Endothelial cell of umbilical vein (primary cell): ENCODE measurements around the gene CASP7. TPM values are rescaled to one million over a fixed set of nuclear protein-coding genes. Genes with fewer than 3 reads are reported as not detected.

Experiments
- BruUV-seq: library from RNA; stranded (reverse); fragments of 400-500 nt; replicated peaks from 2 replicates; lab custom pipeline; 2021; lab: Mats Ljungman, UMichigan
- CTCF ChIA-PET: fragments of 300-600, 350-600 bp; sonication (Branson Sonifier 250); formaldehyde crosslinking; loops from one replicate; lab custom pipeline; 2021; ENCODE audit warnings: antibody characterized with exemption, inconsistent platforms; lab: Charles Lee
- POLR2A ChIA-PET: fragments of 300-600, 350-600 bp; sonication (Branson Sonifier 250); formaldehyde crosslinking; loops from one replicate; lab custom pipeline; 2021; ENCODE audit warnings: antibody characterized with exemption, inconsistent platforms; lab: Charles Lee
- DNase-seq: peaks from one replicate; pipeline ENCODE4 v3.0.0-alpha.2; 2011; ENCODE audit warnings: low read depth, low spot score
- FAIRE-seq: peaks from 2 replicates; lab custom pipeline; 2011; peaks lifted over from hg19 to GRCh38; lab: Jason Lieb, UNC
- H2AFZ ChIP-seq: 2 replicates; pipeline ENCODE4 v1.6.0; 2012; ENCODE audit warnings: low read depth, low read length, control low read depth, inconsistent platforms
- H3K27ac ChIP-seq: 2 replicates; pipeline ENCODE4 v1.5.1; 2011; ENCODE audit warnings: low read depth, mild to moderate bottlenecking, control low read depth, low read length, moderate library complexity; ENCODE audit not compliant: insufficient read depth
- H3K27me3 ChIP-seq, 2 experiments: 2 replicates each; pipeline versions ENCODE4 v1.6.0 to v1.6.1; 2011; ENCODE audit warnings: low read length in 2 of 2, mixed read lengths in 1 of 2; ENCODE audit not compliant: control insufficient read depth in 2 of 2, insufficient read depth in 2 of 2
- H3K36me3 ChIP-seq, 2 experiments: 2 replicates in 1 of 2; 3 replicates in 1 of 2; pipeline ENCODE4 v1.5.1; 2011; ENCODE audit warnings: low read length in 2 of 2, mild to moderate bottlenecking in 1 of 2, moderate library complexity in 1 of 2; ENCODE audit not compliant: control insufficient read depth in 2 of 2, insufficient read depth in 2 of 2; ENCODE audit errors: extremely low read depth in 1 of 2
- H3K4me1 ChIP-seq: 3 replicates; pipeline ENCODE4 v1.5.1; 2011; ENCODE audit warnings: mild to moderate bottlenecking, low read length; ENCODE audit not compliant: control insufficient read depth, insufficient read depth; ENCODE audit errors: extremely low read depth
- H3K4me2 ChIP-seq: 2 replicates; pipeline ENCODE4 v1.6.1; 2011; ENCODE audit warnings: low read length, control low read depth, mixed read lengths; ENCODE audit not compliant: insufficient read depth
- H3K4me3 ChIP-seq, 3 experiments: fragments of 200-600 bp in 1 of 3; sonication (generic), shearing (Covaris generic) in 1 of 3; replicated peaks in 1 of 3; 2 replicates each; pipeline ENCODE4 v1.5.1; 2011 to 2016; ENCODE audit warnings: control low read depth in 3 of 3, low read length in 3 of 3, mild to moderate bottlenecking in 2 of 3, inconsistent platforms in 1 of 3, low read depth in 1 of 3, moderate library complexity in 1 of 3; ENCODE audit not compliant: insufficient read depth in 1 of 3
- H3K79me2 ChIP-seq: 2 replicates; pipeline ENCODE4 v1.6.0; 2012; ENCODE audit warnings: low read length, inconsistent platforms; ENCODE audit not compliant: control insufficient read depth, insufficient read depth
- H3K9ac ChIP-seq: replicated peaks from 2 replicates; pipeline ENCODE3; 2011; ENCODE audit warnings: low read length, control low read depth; ENCODE audit not compliant: insufficient read depth; ENCODE audit errors: extremely low read depth
- H3K9me1 ChIP-seq: replicated peaks from 3 replicates; pipeline ENCODE4 v1.6.0; 2011; ENCODE audit warnings: mild to moderate bottlenecking, low read length; ENCODE audit not compliant: control insufficient read depth, insufficient read depth; ENCODE audit errors: extremely low read depth
- H3K9me3 ChIP-seq: replicated peaks from 2 replicates; pipeline ENCODE4 v1.5.1; 2012; ENCODE audit warnings: low read length, inconsistent platforms; ENCODE audit not compliant: control insufficient read depth, insufficient read depth
- H4K20me1 ChIP-seq: replicated peaks from 2 replicates; pipeline ENCODE3; 2011; ENCODE audit warnings: mild to moderate bottlenecking, low read length; ENCODE audit not compliant: control insufficient read depth, insufficient read depth; ENCODE audit errors: extremely low read depth
- EZH2 ChIP-seq: IDR thresholded peaks from 2 replicates; pipeline ENCODE4 v1.6.1; 2012; ENCODE audit warnings: borderline replicate concordance, low read depth, mild to moderate bottlenecking, moderate library complexity, low read length, inconsistent platforms; ENCODE audit not compliant: severe bottlenecking
- FOS ChIP-seq: IDR thresholded peaks from 2 replicates; pipeline ENCODE4 v1.6.1; 2011; ENCODE audit warnings: mild to moderate bottlenecking, low read length, moderate library complexity, borderline replicate concordance; ENCODE audit not compliant: insufficient read depth
- GATA2 ChIP-seq: IDR thresholded peaks from 2 replicates; pipeline ENCODE4 v1.7.0; 2011; ENCODE audit warnings: low read depth, mild to moderate bottlenecking, moderate library complexity, mixed read lengths, low read length; ENCODE audit not compliant: insufficient read length, insufficient read depth
- JUN ChIP-seq: IDR thresholded peaks from 2 replicates; pipeline ENCODE4 v1.6.1; 2011; ENCODE audit warnings: borderline replicate concordance, low read depth; ENCODE audit not compliant: insufficient read length, insufficient read depth
- MYC ChIP-seq: IDR thresholded peaks from one replicate; pipeline ENCODE4 v1.6.1; 2011; ENCODE audit warnings: mild to moderate bottlenecking, low read depth, low read length
- POLR2A ChIP-seq: IDR thresholded peaks from 2 replicates; pipeline ENCODE4 v1.6.1; 2012; ENCODE audit warnings: low read depth, mild to moderate bottlenecking, control low read depth, low read length
- POLR2AphosphoS5 ChIP-seq: IDR thresholded peaks from 2 replicates; pipeline ENCODE4 v1.6.1; 2012; ENCODE audit warnings: low read depth, mild to moderate bottlenecking, control low read depth, low read length, moderate library complexity; ENCODE audit not compliant: insufficient read depth
- dilution Hi-C: fragments of 300-500 bp; cut with MboI; formaldehyde crosslinking; loops from one replicate; pipeline ENCODE4 v1.15.0; 2019; ENCODE audit warnings: low sequenced_read_pairs; ENCODE audit not compliant: extremely low pct_ligation_motif_present
- intact Hi-C: fragments of 100-400 bp; cut with micrococcal nuclease; formaldehyde crosslinking; loops from one replicate; pipeline ENCODE4 v1.10.0; 2022
- polyA plus RNA-seq, 4 experiments: library from polyadenylated mRNA; depleted of rRNA in 3 of 4; stranded (reverse) in 3 of 4; unstranded in 1 of 4; fragments of >200 nt; gene quantifications; 2 replicates each; pipeline versions ENCODE4 v1.2.1 to v1.2.3, GENCODE V29; 2011 to 2012; ENCODE audit warnings: missing spikeins in 1 of 4
- total RNA-seq: library from RNA; stranded (reverse); gene quantifications from 2 replicates; pipeline ENCODE4 v1.2.3, GENCODE V29; 2021
- TF ChIP-seq, protein P1 (sequence below), 2 donors: IDR thresholded peaks; 1 replicate in 1 of 2; 2 replicates in 1 of 2; pipeline ENCODE4 v1.5.1; 2011; ENCODE audit warnings: low read length in 2 of 2, mild to moderate bottlenecking in 2 of 2, moderate library complexity in 2 of 2, control low read depth in 1 of 2, inconsistent platforms in 1 of 2, low read depth in 1 of 2; ENCODE audit not compliant: insufficient read depth in 1 of 2; ENCODE audit errors: extremely low read depth in 1 of 2
- TF ChIP-seq, protein P2 (sequence below): IDR thresholded peaks from 2 replicates; pipeline ENCODE4 v1.6.1; 2011; ENCODE audit not compliant: insufficient read depth, insufficient read length

Gene CASP7
- total and polyA plus RNA-seq, 2 donors (not counting 3 experiments of a cell fraction or from before 2014, with no cell fraction given) = 14.6 to 54.3 TPM

DNA sequence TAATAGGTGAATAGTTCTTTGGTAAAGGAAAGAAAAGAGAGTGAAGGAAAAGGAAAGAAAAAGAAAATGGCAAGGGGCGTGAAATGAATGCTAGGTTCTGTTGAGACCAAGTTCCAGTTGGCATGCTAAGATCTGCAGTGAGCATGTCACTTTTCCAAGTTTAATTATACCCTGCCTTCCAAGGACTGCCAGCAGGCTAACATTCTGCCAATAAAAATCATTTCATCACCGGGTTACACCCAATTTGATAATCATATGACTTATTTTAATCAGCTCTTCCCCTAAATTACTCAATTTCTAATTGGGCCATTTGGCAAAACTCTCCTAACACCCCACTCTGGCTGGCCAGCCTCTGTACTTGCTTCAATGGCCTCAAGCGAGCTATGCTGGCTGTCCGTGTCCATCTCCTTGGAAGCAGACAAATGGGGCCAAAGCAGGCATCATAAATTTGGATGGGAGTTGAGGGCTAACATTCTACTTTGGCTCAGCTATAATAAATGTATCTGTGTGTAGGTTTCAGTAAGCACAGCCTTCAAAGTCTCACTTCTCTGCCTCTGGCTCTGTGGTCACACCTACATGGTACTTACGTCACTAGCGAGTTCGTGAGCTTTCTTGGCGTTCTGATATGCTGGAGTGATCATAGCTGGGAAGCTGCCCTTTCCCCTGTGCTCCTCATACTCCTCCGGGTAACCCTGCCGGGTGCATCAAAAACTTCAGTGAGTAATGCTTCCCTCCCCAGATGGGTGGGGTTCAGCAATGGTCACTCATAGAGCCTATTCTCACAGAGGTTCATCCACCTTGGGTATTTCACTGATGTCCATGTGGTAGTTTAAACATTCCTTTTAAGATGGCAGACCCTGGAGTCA lies 33.1 kb upstream of the CASP7 start:
- DNase-seq = no peak
- H3K9ac ChIP-seq = no peak overlapping the region
- ChIA-PET CTCF (no interaction called here), POLR2A (no interaction called here)
- H3K4me1 ChIP-seq = no peaks in the 10 kb centered on the region
- no peaks in the 10 kb centered on the region for H3K79me2 ChIP-seq
- intact Hi-C loops = no loop called here
- H3K36me3 ChIP-seq = no peaks in the 10 kb centered on the region
- no peaks in the 10 kb centered on the region for H3K9me1 ChIP-seq
- no peaks in the 10 kb centered on the region for H3K9me3 ChIP-seq
- no peak for FAIRE-seq
- H2AFZ ChIP-seq = no peak overlapping the region
- no peaks in the 10 kb centered on the region for H4K20me1 ChIP-seq
- no TSS peak for BruUV-seq
- no peak overlapping the region for H3K4me3 ChIP-seq
- TF ChIP-seq, protein P1, sequence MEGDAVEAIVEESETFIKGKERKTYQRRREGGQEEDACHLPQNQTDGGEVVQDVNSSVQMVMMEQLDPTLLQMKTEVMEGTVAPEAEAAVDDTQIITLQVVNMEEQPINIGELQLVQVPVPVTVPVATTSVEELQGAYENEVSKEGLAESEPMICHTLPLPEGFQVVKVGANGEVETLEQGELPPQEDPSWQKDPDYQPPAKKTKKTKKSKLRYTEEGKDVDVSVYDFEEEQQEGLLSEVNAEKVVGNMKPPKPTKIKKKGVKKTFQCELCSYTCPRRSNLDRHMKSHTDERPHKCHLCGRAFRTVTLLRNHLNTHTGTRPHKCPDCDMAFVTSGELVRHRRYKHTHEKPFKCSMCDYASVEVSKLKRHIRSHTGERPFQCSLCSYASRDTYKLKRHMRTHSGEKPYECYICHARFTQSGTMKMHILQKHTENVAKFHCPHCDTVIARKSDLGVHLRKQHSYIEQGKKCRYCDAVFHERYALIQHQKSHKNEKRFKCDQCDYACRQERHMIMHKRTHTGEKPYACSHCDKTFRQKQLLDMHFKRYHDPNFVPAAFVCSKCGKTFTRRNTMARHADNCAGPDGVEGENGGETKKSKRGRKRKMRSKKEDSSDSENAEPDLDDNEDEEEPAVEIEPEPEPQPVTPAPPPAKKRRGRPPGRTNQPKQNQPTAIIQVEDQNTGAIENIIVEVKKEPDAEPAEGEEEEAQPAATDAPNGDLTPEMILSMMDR (IDR thresholded peaks at IDR 0.05; ENCODE audit: extremely low read depth in 1 of 2, insufficient read depth in 1 of 2, low read depth in 1 of 2, low read length in 2 of 2) = no peak
- TF ChIP-seq EZH2 (no peak), POLR2AphosphoS5 (no peak), MYC (no peak), GATA2 (no peak), FOS (no peak), POLR2A (no peak), JUN (no peak)
- TF ChIP-seq, protein P2, sequence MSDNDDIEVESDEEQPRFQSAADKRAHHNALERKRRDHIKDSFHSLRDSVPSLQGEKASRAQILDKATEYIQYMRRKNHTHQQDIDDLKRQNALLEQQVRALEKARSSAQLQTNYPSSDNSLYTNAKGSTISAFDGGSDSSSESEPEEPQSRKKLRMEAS = no peak
- no peak overlapping the region for H3K4me2 ChIP-seq
- dilution Hi-C loops = no loop called here
- peaks cover 3 to 9% of the 10 kb centered on the region in 2 experiments for H3K27me3 ChIP-seq
- no peak overlapping the region for H3K27ac ChIP-seq
